Measurements from ENCODE around the gene ARID5B.
A peak's percentile ranks its signal among the peaks of the same experiment; 100 is the strongest.

Gene ARID5B

GRCh38 chr10:62049624-62050345 is 148.3 kb downstream of the ARID5B start:
- H3K4me1 ChIP-seq (ENCODE audit: control insufficient read depth, insufficient read depth, low read length), result peaks cover 44% of the 10 kb centered on the region
- H3K36me3 ChIP-seq (ENCODE audit: control insufficient read depth, insufficient read depth, low read length), result no peaks in the 10 kb centered on the region
- peak overlapping the region; percentile 48 for H3K4me3 ChIP-seq (ENCODE audit: low read depth, low read length)
- H3K9me3 ChIP-seq (ENCODE audit: control insufficient read depth, insufficient read depth, low read length), result no peaks in the 10 kb centered on the region
- peak overlapping the region; percentile 72 for H3K27ac ChIP-seq (ENCODE audit: low read depth, low read length)
- H3K9ac ChIP-seq (ENCODE audit: low read depth, low read length), result peak overlapping the region; percentile 2; the same call in 1 of the 2 replicates
- peaks cover 21% of the 10 kb centered on the region; the same call in 1 of the 2 replicates for H3K27me3 ChIP-seq (ENCODE audit: control insufficient read depth, insufficient read depth, low read length)

- Histone ChIP-seq H3K4me3 (ENCODE audit: low read depth, low read length) (no peak overlapping the region; the same call in 1 of the 2 replicates), H3K9ac (ENCODE audit: low read depth, low read length) (no peak overlapping the region), H3K27me3 (ENCODE audit: control insufficient read depth, insufficient read depth, low read length) (peaks cover 21% of the 10 kb centered on the region; the same call in 1 of the 2 replicates), H3K27ac (ENCODE audit: low read depth, low read length) (no peak overlapping the region), H3K4me1 (ENCODE audit: control insufficient read depth, insufficient read depth, low read length) (peaks cover 44% of the 10 kb centered on the region), H3K36me3 (ENCODE audit: control insufficient read depth, insufficient read depth, low read length) (no peaks in the 10 kb centered on the region), H3K9me3 (ENCODE audit: control insufficient read depth, insufficient read depth, low read length) (no peaks in the 10 kb centered on the region)
Observed at GRCh38 chr10:62050346-62050892, 148.9 kb downstream of the ARID5B start.

GRCh38 chr10:62050893-62051433 is 149.5 kb downstream of the ARID5B start:
- H3K27ac ChIP-seq (ENCODE audit: low read depth, low read length), result no peak overlapping the region
- peaks cover 21% of the 10 kb centered on the region; the same call in 1 of the 2 replicates for H3K27me3 ChIP-seq (ENCODE audit: control insufficient read depth, insufficient read depth, low read length)
- no peak overlapping the region for H3K9ac ChIP-seq (ENCODE audit: low read depth, low read length)
- H3K4me1 ChIP-seq (ENCODE audit: control insufficient read depth, insufficient read depth, low read length), result peaks cover 44% of the 10 kb centered on the region
- H3K4me3 ChIP-seq (ENCODE audit: low read depth, low read length), result peak overlapping the region; percentile 11; the same call in 1 of the 2 replicates
- no peaks in the 10 kb centered on the region for H3K9me3 ChIP-seq (ENCODE audit: control insufficient read depth, insufficient read depth, low read length)
- H3K36me3 ChIP-seq (ENCODE audit: control insufficient read depth, insufficient read depth, low read length), result no peaks in the 10 kb centered on the region

- no peak overlapping the region for H3K9ac ChIP-seq (ENCODE audit: low read depth, low read length)
- H3K36me3 ChIP-seq (ENCODE audit: control insufficient read depth, insufficient read depth, low read length), result no peaks in the 10 kb centered on the region
- H3K9me3 ChIP-seq (ENCODE audit: control insufficient read depth, insufficient read depth, low read length), result no peaks in the 10 kb centered on the region
- H3K4me3 ChIP-seq (ENCODE audit: low read depth, low read length), result no peak overlapping the region
- H3K27ac ChIP-seq (ENCODE audit: low read depth, low read length), result no peak overlapping the region
- peaks cover 21% of the 10 kb centered on the region; the same call in 1 of the 2 replicates for H3K27me3 ChIP-seq (ENCODE audit: control insufficient read depth, insufficient read depth, low read length)
- H3K4me1 ChIP-seq (ENCODE audit: control insufficient read depth, insufficient read depth, low read length), result peaks cover 44% of the 10 kb centered on the region
Observed at GRCh38 chr10:62052276-62052675, 150.8 kb downstream of the ARID5B start.

GRCh38 chr10:62053860-62054259 is 152.4 kb downstream of the ARID5B start:
- H3K4me1 ChIP-seq (ENCODE audit: control insufficient read depth, insufficient read depth, low read length), result peaks cover 30% of the 10 kb centered on the region
- H3K4me3 ChIP-seq (ENCODE audit: low read depth, low read length), result no peak overlapping the region
- H3K9me3 ChIP-seq (ENCODE audit: control insufficient read depth, insufficient read depth, low read length), result no peaks in the 10 kb centered on the region
- H3K9ac ChIP-seq (ENCODE audit: low read depth, low read length), result no peak overlapping the region
- peaks cover 13% of the 10 kb centered on the region; the same call in 1 of the 2 replicates for H3K27me3 ChIP-seq (ENCODE audit: control insufficient read depth, insufficient read depth, low read length)
- H3K36me3 ChIP-seq (ENCODE audit: control insufficient read depth, insufficient read depth, low read length), result no peaks in the 10 kb centered on the region
- H3K27ac ChIP-seq (ENCODE audit: low read depth, low read length), result no peak overlapping the region

- Histone ChIP-seq H3K9me3 (ENCODE audit: control insufficient read depth, insufficient read depth, low read length) (no peaks in the 10 kb centered on the region), H3K4me1 (ENCODE audit: control insufficient read depth, insufficient read depth, low read length) (peaks cover 25% of the 10 kb centered on the region), H3K27ac (ENCODE audit: low read depth, low read length) (no peak overlapping the region), H3K4me3 (ENCODE audit: low read depth, low read length) (no peak overlapping the region), H3K9ac (ENCODE audit: low read depth, low read length) (no peak overlapping the region), H3K27me3 (ENCODE audit: control insufficient read depth, insufficient read depth, low read length) (peaks cover 9% of the 10 kb centered on the region; the same call in 1 of the 2 replicates), H3K36me3 (ENCODE audit: control insufficient read depth, insufficient read depth, low read length) (no peaks in the 10 kb centered on the region)
Observed at GRCh38 chr10:62054408-62054807, 152.9 kb downstream of the ARID5B start.

- Histone ChIP-seq H3K27me3 (ENCODE audit: control insufficient read depth, insufficient read depth, low read length) (peaks cover 4% of the 10 kb centered on the region; the same call in 1 of the 2 replicates), H3K27ac (ENCODE audit: low read depth, low read length) (no peak overlapping the region), H3K9me3 (ENCODE audit: control insufficient read depth, insufficient read depth, low read length) (no peaks in the 10 kb centered on the region), H3K36me3 (ENCODE audit: control insufficient read depth, insufficient read depth, low read length) (no peaks in the 10 kb centered on the region), H3K4me1 (ENCODE audit: control insufficient read depth, insufficient read depth, low read length) (peaks cover 21% of the 10 kb centered on the region; the same call in 1 of the 2 replicates), H3K9ac (ENCODE audit: low read depth, low read length) (no peak overlapping the region), H3K4me3 (ENCODE audit: low read depth, low read length) (no peak overlapping the region)
Observed at GRCh38 chr10:62054830-62055229, 153.3 kb downstream of the ARID5B start.

GRCh38 chr10:62056219-62056618 is 154.7 kb downstream of the ARID5B start:
- H3K9ac ChIP-seq (ENCODE audit: low read depth, low read length), result no peak overlapping the region

GRCh38 chr10:62056698-62057097 is 155.2 kb downstream of the ARID5B start:
- no peaks in the 10 kb centered on the region for H3K36me3 ChIP-seq (ENCODE audit: control insufficient read depth, insufficient read depth, low read length)
- peaks cover 4% of the 10 kb centered on the region; the same call in 1 of the 2 replicates for H3K4me1 ChIP-seq (ENCODE audit: control insufficient read depth, insufficient read depth, low read length)
- no peak overlapping the region for H3K27ac ChIP-seq (ENCODE audit: low read depth, low read length)
- no peak overlapping the region for H3K9ac ChIP-seq (ENCODE audit: low read depth, low read length)
- no peak overlapping the region for H3K4me3 ChIP-seq (ENCODE audit: low read depth, low read length)
- no peaks in the 10 kb centered on the region; the same call in 1 of the 2 replicates for H3K27me3 ChIP-seq (ENCODE audit: control insufficient read depth, insufficient read depth, low read length)
- H3K9me3 ChIP-seq (ENCODE audit: control insufficient read depth, insufficient read depth, low read length), result no peaks in the 10 kb centered on the region

More at GRCh38 chr10:62056219-62056618, 154.7 kb downstream of the ARID5B start:
- no peaks in the 10 kb centered on the region for H3K9me3 ChIP-seq (ENCODE audit: control insufficient read depth, insufficient read depth, low read length)
- H3K36me3 ChIP-seq (ENCODE audit: control insufficient read depth, insufficient read depth, low read length), result no peaks in the 10 kb centered on the region
- peaks cover 9% of the 10 kb centered on the region; the same call in 1 of the 2 replicates for H3K4me1 ChIP-seq (ENCODE audit: control insufficient read depth, insufficient read depth, low read length)
- no peak overlapping the region for H3K4me3 ChIP-seq (ENCODE audit: low read depth, low read length)
- H3K27me3 ChIP-seq (ENCODE audit: control insufficient read depth, insufficient read depth, low read length), result no peaks in the 10 kb centered on the region; the same call in 1 of the 2 replicates
- H3K27ac ChIP-seq (ENCODE audit: low read depth, low read length), result no peak overlapping the region

GRCh38 chr10:62057359-62057758 is 155.9 kb downstream of the ARID5B start:
- no peaks in the 10 kb centered on the region for H3K4me1 ChIP-seq (ENCODE audit: control insufficient read depth, insufficient read depth, low read length)
- H3K9me3 ChIP-seq (ENCODE audit: control insufficient read depth, insufficient read depth, low read length), result no peaks in the 10 kb centered on the region
- H3K27me3 ChIP-seq (ENCODE audit: control insufficient read depth, insufficient read depth, low read length), result no peaks in the 10 kb centered on the region
- H3K9ac ChIP-seq (ENCODE audit: low read depth, low read length), result no peak overlapping the region
- no peaks in the 10 kb centered on the region for H3K36me3 ChIP-seq (ENCODE audit: control insufficient read depth, insufficient read depth, low read length)
- H3K27ac ChIP-seq (ENCODE audit: low read depth, low read length), result no peak overlapping the region
- H3K4me3 ChIP-seq (ENCODE audit: low read depth, low read length), result no peak overlapping the region

- H3K27me3 ChIP-seq (ENCODE audit: control insufficient read depth, insufficient read depth, low read length), result no peaks in the 10 kb centered on the region
Observed at GRCh38 chr10:62057850-62058249, 156.4 kb downstream of the ARID5B start.

More at GRCh38 chr10:62057850-62058249, 156.4 kb downstream of the ARID5B start:
- no peaks in the 10 kb centered on the region for H3K36me3 ChIP-seq (ENCODE audit: control insufficient read depth, insufficient read depth, low read length)
- no peak overlapping the region for H3K27ac ChIP-seq (ENCODE audit: low read depth, low read length)
- H3K9ac ChIP-seq (ENCODE audit: low read depth, low read length), result no peak overlapping the region
- no peaks in the 10 kb centered on the region for H3K4me1 ChIP-seq (ENCODE audit: control insufficient read depth, insufficient read depth, low read length)
- H3K9me3 ChIP-seq (ENCODE audit: control insufficient read depth, insufficient read depth, low read length), result no peaks in the 10 kb centered on the region
- H3K4me3 ChIP-seq (ENCODE audit: low read depth, low read length), result no peak overlapping the region
